ENCODE data around the gene CBY1.

The CBY1 gene

GRCh38 chr22:38712486-38713207, 56.2 kb downstream of the CBY1 start:
- TF ChIP-seq CTCF (conservative IDR thresholded peaks at IDR 0.05) = no peak
- H3K27ac ChIP-seq = no peak overlapping the region

GRCh38 chr22:38713921-38714320, 57.5 kb downstream of the CBY1 start:
- no peak for TF ChIP-seq CTCF (conservative IDR thresholded peaks at IDR 0.05)
- H3K27ac ChIP-seq = no peak overlapping the region

GRCh38 chr22:38715176-38715764, 58.8 kb downstream of the CBY1 start:
- H3K27ac ChIP-seq = no peak overlapping the region
- TF ChIP-seq CTCF (conservative IDR thresholded peaks at IDR 0.05) = no peak

- no peak for TF ChIP-seq CTCF (conservative IDR thresholded peaks at IDR 0.05)
- no peak overlapping the region for H3K27ac ChIP-seq
Observed at GRCh38 chr22:38715852-38716251, 59.4 kb downstream of the CBY1 start.

GRCh38 chr22:38716271-38716670, 59.8 kb downstream of the CBY1 start:
- TF ChIP-seq CTCF (conservative IDR thresholded peaks at IDR 0.05) = no peak
- H3K27ac ChIP-seq = no peak overlapping the region

- TF ChIP-seq CTCF (conservative IDR thresholded peaks at IDR 0.05) = no peak
- H3K27ac ChIP-seq = no peak overlapping the region
Observed at GRCh38 chr22:38716826-38717225, 60.4 kb downstream of the CBY1 start.

GRCh38 chr22:38717244-38717643, 60.8 kb downstream of the CBY1 start:
- H3K27ac ChIP-seq = no peak overlapping the region
- no peak for TF ChIP-seq CTCF (conservative IDR thresholded peaks at IDR 0.05)
